ENCODE results near the gene DOP1A.

DNA sequence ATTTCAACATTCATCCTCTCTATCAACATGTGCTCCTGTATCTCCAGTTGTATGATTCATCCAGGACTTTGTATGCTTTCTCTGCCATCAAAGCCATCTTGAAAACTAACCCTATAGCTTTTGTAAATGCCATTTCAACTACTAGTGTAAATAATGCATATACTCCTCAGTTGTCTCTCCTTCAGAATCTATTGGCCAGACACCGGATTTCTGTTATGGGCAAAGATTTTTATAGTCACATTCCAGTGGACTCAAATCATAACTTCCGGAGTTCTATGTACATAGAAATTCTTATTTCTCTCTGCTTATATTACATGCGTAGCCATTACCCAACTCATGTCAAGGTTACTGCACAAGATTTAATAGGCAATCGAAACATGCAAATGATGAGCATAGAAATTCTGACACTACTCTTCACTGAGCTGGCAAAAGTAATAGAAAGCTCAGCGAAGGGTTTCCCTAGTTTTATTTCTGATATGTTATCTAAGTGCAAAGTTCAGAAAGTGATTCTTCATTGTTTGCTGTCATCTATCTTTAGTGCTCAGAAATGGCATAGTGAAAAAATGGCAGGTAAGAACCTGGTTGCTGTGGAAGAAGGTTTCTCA is 70.7 kb downstream of the DOP1A start:
- TF ChIP-seq POLR2AphosphoS5 (IDR thresholded peaks at IDR 0.05), result no peak
- TF ChIP-seq POLR2A (IDR thresholded peaks at IDR 0.05), result no peak
- TF ChIP-seq, protein P1, sequence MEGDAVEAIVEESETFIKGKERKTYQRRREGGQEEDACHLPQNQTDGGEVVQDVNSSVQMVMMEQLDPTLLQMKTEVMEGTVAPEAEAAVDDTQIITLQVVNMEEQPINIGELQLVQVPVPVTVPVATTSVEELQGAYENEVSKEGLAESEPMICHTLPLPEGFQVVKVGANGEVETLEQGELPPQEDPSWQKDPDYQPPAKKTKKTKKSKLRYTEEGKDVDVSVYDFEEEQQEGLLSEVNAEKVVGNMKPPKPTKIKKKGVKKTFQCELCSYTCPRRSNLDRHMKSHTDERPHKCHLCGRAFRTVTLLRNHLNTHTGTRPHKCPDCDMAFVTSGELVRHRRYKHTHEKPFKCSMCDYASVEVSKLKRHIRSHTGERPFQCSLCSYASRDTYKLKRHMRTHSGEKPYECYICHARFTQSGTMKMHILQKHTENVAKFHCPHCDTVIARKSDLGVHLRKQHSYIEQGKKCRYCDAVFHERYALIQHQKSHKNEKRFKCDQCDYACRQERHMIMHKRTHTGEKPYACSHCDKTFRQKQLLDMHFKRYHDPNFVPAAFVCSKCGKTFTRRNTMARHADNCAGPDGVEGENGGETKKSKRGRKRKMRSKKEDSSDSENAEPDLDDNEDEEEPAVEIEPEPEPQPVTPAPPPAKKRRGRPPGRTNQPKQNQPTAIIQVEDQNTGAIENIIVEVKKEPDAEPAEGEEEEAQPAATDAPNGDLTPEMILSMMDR (IDR thresholded peaks at IDR 0.05), result no peak
